Epidermal melanocyte (primary cell): ENCODE results near the gene RAB3C.
"Not testable (repeated sequence)": the region's sequence is repeated elsewhere in the genome, so short reads cannot be mapped to it uniquely, and the experiment has no call there.

Experiments
- DNase-seq: peaks from one replicate; pipeline ENCODE4 v3.0.0; 2011; ENCODE audit warnings: low spot score; ENCODE audit not compliant: insufficient read length

RAB3C gene

DNA sequence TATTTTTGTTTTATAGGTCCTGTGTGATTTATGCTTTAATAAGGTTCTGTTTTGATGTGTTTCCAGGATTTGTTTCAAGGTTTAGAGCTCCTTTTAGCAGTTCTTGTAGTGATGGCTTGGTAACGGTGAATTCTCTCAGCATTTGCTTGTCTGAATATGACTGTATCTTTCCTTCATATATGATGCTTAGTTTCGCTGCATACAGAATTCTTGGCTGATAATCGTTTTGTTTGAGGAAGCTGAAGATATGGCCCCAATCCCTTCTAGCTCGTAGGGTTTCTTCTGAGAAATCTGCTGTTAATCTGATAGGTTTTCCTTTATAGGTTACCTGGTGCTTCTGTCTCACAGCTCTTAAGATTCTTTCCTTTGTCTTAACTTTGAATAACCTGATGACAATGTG, 20.0 kb downstream of the RAB3C start:
- not testable (repeated sequence) for DNase-seq

DNA sequence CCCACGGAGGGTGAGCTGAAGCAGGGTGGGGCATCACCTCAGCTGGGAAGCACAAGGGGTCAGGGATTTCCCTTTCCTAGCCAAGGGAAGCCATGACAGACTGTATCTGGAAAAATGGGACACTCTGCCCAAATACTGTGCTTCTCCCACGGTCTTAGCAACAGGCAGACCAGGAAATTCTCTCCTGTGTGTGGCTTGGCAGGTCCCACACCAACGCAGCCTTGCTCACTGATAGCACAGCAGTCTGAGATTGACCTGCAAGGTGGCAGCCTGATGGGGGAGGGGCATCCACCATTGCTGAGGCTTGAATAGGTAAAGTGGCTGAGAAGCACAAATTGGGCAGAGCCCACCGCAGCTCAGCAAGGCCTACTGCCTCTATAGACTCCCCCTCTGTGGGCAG, 23.2 kb downstream of the RAB3C start:
- no peak for DNase-seq

DNA sequence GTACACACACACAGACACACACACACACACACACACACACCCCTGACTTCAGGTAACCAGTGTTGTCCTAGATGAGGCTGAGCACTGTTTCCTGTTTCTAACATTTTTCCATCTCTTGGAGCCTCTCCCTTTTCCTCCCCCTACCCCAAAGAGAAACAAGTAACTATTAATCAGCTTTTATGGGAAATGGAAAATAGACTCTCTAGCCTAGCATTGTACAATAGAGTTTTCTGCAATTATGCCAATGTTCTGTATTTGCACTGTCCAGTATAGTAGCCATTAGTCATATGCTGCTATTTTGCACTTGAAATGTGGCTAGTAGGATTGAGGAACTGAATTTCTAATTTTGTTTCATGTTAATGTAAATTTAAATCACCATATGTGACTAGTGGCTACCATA, 33.1 kb downstream of the RAB3C start:
- no peak for DNase-seq

DNA sequence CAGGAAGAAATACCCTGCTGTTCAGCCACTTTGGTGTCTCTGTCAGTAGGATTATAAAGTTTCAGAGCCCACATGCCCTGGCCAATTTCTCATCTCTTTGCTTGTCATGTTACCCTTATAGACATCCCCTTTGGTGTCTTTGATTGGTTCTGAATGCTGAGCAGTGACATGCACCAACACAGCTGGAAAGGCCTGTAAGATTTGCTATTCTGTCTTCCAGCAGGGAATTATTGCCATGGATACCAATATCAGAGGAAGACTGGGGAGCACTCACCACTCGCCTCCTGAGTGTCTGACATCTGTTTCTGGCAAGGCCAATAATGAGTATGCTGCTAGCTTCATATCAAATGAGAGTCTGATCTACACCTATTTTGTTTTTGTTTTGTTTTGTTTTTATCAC, 34.4 kb downstream of the RAB3C start:
- no peak for DNase-seq

DNA sequence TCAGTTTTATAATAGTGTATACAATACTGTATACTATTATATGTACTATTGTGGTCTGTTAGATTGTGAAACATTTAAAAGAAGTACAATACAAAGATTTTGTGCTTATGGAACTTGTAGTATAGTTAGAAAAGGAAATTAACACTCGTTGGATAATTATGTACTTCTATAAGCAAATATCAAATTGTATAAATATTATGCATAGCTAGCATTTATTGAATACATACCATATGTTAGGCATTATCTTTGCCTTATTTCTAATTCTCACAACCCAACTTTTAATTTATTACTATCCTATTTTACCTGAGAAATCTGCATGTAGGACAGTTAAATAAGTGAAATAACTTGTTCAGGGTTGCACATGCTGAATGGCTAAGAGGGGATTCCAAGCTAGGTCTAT, 37.5 kb downstream of the RAB3C start:
- DNase-seq, result no peak

DNA sequence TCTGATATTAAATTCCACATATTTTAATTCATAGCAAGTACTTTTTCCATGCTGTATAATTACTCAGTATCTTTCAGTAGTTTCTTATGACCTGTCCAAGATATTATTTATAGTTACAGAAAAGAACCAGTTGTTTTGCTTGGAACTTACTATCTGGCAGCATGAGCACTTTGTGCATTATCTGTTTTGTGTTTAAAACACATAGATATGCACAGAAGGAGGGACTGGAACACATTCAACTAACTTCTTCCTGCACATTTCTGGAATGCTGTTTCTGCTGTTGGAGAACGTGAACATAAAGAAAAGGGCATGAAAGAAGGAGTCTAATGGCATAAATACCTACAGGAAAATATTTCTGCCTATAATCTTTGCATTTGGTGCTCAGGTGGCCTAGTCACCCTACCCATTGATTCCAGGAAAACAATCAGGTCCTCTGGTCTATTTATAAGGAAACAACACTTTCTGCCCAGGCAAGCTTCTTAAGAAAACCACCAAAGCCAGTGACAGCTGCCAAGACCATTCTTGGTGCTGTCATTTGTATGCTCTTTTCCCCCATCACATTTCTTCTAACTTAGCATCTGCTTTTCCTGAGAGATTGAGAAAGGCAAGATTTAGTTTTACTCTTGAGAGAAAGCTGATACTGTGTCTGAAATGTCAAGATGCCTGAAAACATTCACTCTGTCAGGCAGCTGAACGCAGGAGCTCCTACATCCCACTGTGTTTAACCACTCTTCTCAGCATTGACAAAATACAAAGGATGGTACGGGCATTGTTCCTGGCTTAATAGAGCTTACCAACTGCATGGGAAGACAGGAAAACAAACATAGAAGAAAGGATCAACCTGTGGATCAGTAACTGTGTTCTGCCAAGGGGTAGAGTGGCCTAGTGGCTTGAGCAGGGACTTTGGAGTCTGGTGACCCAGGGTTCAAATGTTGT, 40.3 kb downstream of the RAB3C start:
- no peak for DNase-seq

DNA sequence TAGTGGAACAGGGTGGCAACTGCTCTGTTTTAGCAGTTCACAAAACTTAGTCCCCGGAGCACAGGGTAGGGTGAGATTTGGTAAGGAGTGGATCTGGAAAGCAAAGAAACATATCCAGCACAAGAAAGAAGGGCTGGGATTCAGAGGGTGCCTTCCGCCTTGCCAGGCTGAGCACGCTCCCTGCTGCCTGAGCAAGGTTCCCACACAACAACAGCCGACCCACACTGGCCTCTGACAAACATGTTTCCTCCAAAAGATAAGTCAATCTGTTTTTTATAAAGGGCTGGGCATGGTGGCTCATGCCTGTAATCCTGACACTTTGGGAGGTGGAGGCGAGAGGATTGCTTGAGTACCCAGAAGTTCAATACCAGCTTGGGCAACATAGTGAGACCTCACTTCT, 45.8 kb downstream of the RAB3C start:
- DNase-seq, result no peak

DNA sequence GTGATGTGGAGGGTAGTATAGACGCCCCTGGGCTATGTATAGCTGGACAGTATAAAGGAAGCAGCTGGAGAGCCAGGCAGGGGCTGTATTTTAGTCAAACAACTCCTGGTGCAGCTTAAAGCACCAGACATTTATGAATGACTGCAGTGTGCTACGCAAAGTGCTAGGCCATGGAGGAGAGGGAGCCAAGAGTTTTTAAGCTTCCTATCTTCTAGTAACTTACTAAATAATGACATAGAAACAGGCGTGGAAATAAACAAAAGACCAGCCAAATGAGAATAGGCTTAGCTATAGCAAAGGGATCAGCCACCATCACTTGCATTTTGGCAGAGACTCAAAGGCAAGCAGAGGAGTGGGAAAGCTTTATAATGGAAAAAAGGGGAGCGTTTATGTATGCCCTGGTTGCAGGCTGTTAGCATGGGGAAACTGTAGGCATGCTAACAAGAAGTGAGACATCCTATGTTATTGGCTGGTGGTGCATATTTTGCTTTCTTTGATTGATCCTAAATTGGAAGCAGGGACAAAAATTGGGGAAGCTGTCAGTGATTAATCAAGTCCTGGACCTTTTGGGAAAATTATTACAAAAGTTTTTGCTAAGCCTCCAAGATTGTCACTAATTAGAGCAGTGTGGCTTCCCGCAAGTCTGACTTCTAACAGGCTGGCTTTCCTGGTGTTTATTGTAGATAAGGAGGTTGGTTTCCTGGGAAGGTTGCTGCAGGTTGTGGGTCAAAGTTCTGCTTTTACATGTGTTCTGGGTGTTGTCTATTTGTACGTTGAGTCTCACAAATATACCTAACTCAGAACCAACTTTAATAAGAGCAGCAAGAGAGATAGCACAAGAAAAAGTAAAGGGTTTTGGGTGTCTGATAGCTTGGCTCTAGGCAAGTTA, 46.6 kb downstream of the RAB3C start:
- no peak for DNase-seq

DNA sequence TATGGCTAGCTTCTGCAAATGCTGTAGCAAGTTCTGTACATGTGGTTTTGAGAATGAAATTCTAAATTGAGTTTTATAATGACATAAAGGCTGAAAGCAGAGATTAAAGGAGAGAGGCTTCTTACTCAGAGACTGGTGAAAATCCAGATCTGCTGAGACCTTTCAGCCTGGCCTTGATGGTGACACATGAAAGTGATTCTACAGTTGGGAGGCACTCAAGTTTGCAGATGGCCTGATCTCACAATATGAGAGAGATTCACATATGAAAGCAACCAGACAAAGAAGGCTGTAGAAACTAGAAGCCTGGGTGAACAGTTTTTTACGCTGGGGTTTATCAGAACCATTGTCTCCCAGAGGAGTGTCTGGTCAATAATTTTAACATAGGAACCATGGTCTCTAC, 49.0 kb downstream of the RAB3C start:
- no peak for DNase-seq

DNA sequence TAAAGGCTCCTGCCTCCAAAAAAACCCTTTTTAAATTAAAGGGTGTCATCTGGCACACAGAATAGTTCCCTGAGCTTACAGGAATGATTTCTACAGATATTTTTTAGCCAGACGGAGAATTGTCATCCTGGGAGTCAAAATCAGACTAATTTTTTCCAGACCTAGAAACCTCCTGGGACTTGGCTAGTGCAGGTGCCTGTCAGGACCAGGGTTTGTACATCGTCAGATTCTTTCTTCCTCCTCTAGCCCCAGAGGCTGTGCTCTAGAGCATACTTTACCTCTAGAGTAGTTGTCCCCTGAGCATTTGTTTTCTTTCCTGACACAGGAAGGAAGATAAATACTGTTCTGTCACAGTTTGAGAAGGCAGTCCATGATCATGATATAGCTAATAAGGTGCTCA, 52.5 kb downstream of the RAB3C start:
- no peak for DNase-seq

DNA sequence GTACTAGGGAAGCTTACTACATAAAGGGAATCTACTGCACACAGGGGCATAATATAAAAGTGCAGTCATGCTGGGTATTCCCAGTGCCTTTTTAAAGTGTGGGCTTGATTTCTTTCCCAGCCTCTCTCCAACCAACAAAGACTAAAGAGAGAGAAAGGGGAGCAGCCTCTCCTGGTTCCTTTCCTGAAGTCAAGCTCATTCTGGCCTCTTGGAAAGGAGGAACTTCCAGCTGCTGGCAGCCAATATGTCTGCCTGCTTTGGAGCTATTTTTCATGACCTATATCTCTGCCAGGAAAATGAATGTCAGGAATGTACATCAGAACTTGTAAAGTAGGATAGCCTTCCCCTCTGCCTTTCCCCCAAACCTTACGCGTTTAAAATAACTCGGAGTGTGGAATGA, 57.1 kb downstream of the RAB3C start:
- DNase-seq, result no peak

DNA sequence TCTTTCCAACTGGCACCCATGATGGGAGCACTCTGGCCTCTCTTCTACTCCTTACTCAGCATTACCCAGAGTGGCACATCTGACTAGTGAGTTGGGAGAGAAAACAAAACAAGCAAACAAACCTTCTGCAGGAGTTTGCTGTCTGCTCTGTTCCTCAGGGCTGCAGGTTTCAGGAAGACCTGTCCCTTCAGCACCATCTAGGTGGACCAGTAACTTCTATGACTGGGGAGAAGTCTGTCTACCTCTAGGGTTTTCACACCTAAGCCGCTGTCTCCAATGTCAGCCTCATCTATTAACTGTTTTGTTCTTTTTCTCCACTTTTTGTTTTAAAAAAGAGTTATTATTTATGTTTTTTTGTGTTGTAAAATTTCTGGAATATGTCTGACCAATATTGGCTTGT, 58.7 kb downstream of the RAB3C start:
- DNase-seq, result no peak

DNA sequence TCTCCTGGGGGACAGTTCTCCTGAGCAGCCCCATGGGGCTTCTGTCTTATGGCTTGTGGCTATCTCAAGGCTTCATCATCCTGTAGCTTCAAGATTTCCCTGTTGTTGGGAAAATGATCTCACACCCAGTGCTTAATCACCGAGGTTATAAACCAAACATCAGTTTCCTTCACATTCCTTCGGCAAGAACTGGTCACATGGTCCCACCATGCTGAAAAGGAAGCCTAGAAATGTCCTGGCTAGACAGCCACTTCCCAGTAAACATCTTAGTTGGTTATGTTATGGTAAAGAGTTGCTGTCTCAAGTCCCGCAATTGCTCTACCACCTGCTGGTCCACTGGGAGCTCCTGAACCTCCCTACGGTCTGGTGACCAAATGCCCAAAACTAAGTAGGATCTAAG, 66.0 kb downstream of the RAB3C start:
- no peak for DNase-seq

DNA sequence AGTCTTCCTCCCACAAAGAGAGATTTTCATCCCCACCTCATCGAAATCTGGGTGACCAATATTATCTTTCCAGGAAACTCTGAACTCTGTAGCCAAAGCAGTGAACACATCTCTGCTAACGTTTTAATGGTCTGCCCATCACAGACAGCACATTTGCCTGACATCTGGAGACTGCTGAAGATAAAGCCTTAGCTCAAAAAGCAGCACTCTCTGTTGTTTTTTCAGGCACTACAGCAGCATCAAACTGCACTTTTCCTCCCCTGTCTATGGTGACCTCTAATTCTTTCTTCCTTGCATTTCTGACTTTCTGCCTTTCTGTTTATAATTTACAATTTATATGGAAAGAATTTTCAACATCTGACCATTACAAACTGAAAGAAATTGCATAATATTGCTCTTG, 66.8 kb downstream of the RAB3C start:
- DNase-seq, result no peak

DNA sequence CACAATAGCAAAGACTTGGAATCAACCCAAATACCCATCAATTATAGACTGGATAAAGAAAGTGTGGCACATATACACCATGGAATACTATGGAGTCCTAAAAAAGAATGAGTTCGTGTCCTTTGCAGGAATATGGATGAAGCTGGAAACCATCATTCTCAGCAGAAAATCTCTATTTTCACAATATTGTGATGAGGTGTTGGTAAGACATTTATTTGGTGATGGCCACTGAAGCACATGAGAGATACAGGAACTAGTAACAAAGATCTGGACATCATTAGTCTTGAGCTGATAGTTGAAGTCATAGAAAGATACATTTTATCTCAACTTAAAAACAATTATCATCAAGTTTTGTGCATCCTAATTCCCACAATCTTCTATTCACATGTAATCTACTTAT, 70.6 kb downstream of the RAB3C start:
- DNase-seq, result no peak

DNA sequence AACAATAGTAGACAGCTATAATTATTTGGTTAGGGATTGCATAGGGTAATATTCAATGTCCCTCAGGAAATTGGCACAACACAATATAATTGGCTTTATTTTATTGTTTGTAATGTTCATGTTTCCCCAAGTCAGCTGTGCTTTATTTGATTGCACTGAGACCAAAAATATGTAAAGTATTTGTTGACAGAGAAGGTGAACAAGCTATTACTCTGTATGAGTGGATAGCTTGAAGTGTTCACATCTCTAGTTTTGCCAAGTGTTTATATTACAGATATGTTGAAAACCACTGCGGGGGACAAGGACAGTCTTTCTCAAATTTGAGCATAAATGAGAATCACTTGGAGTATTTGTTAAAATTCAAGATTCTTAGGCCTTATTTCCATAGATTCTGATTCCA, 83.3 kb downstream of the RAB3C start:
- DNase-seq, result no peak

DNA sequence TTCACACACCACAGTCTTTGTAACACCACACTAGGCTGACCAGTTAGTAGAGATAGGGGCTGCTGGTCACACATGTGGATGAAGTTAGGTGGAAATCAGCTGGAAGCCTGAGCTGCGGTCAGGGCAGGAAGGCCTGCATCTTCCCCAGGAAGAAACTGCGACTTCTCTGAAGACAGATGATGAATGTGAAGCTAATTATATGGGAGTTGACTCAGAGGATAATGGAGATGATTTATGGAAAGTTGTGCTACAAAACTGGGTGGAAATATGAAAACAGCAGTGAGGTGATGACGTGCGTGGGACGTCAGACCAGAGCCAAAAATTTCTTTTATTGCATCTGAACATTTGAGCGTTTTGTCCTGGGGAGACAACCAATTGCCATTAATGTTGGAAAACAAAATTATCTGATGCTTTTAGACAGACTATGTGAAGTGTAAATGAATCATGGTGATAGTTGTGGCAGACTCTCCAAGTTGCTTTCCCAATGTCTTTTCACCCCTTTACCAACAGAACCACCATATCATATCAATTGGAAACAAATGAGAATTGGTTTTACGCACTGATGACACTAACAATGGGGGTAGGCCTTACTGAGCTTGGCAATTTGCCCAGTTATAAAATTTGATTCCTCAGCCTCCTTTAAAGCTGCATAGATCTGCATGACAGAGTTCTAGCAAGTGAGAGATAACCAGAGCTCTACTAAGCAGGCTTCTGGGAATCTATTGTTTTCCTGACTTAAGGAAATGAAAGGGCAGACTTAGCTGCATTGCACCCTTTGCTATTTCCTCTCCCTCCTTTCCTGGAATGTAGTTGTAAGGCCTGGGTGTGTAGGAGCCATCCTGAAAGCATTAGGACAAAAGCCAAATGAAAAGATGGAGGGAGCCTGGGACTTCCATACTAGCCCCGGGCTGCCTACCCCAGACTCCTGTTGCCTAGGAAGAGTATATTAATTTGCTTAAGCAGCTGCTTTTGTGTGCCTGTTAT, 84.0 kb downstream of the RAB3C start:
- DNase-seq, result no peak

DNA sequence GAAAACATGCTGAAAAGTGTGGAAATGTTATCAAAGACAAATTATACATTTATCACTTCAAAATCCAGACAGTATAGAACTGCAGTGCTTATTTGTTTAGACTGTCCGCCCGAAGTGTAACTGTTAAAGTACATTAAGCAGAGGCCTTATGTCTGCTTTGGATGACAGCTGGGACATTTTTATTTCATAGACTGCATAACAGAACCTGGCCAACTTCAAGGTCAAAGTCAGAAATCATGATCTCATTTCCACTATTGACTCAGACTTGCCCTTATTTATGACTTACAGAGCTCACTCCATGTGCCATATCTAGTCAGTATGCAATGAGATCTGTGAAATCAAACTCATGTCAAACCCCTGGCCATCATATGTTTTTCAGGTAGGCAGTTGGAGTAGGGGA, 87.7 kb downstream of the RAB3C start:
- DNase-seq, result no peak

DNA sequence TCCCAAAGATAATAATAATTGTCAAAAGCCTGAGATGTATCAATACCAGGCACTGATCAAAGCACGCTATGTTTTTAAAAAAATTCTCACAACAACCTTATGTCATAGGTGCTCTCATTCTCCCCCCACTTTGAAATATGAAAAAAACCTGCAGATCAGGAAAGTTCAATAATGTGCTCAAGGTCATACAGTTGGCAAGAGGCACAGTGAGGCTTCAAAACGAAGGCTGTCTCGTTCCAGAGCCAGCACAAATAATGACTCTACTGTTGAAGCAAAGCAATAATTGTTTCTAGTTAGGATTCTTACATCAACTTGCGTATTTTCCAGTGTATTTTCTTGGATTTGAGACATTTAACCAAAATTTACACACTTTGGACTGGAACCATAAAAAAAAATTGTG, 88.3 kb downstream of the RAB3C start:
- no peak for DNase-seq

DNA sequence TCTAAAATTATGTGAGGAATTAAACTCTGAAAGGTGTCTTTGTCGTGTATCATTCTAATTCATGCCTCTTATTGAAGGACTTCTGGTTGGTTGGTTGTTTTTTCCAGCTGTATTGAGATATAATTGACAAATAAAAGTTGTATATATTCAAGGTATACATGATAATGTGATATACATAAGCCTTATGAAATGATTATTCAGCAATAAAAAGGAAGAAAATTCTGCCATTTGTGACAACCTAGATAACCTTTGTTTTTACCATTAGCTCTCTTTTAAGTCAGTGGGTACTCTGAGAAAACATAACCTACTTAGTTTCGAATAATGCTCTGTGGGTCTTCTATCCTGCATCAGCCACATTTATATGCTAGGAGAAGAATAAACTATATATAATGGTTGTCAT, 89.6 kb downstream of the RAB3C start:
- DNase-seq, result no peak

DNA sequence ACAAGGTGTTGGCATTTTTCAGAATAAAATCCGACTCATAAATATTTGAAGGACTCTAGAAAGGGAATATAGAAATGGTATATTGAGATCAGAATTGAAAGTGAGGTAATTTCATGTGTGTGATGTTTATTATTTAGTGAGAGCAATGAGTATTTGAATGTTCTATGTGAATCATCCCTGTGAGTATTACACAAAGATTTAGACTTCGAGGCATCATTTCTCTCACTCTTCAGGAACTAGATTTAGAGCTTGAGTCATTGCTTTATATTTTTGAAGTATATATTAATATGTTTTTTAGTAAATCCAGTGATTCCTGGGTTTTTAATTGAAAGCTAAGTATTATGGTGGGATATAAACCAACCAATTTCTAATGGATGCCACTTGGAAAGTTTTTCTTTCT, 91.2 kb downstream of the RAB3C start:
- DNase-seq, result no peak
